NB4 (cell line): ENCODE results near the gene DEXI.
A peak's percentile ranks its signal among the peaks of the same experiment; 100 is the strongest.
"Not testable (repeated sequence)": the region's sequence is repeated elsewhere in the genome, so short reads cannot be mapped to it uniquely, and the experiment has no call there.

Experiments used
- DNase-seq: peaks from one replicate; pipeline ENCODE4 v3.0.0; 2010; ENCODE audit warnings: low read depth
- H3K4me3 ChIP-seq: one replicate; pipeline ENCODE4 v1.5.1; 2011; ENCODE audit warnings: mild to moderate bottlenecking, low read depth, low read length, moderate library complexity
- MYC ChIP-seq: IDR thresholded peaks from 2 replicates; pipeline ENCODE4 v1.6.1; 2011; ENCODE audit warnings: low read depth, low read length
- POLR2A ChIP-seq: IDR thresholded peaks from 2 replicates; pipeline ENCODE4 v1.6.1; 2011; ENCODE audit warnings: mild to moderate bottlenecking; ENCODE audit not compliant: insufficient read length; ENCODE audit errors: extremely low read depth
- TF ChIP-seq, protein P1 (sequence below): IDR thresholded peaks from one replicate; pipeline ENCODE4 v1.5.1; 2012; ENCODE audit warnings: low read depth, low read length
- TF ChIP-seq, protein P2 (sequence below): IDR thresholded peaks from 2 replicates; pipeline ENCODE4 v1.6.1; 2011; ENCODE audit warnings: low read depth, low read length

DEXI gene

DNA sequence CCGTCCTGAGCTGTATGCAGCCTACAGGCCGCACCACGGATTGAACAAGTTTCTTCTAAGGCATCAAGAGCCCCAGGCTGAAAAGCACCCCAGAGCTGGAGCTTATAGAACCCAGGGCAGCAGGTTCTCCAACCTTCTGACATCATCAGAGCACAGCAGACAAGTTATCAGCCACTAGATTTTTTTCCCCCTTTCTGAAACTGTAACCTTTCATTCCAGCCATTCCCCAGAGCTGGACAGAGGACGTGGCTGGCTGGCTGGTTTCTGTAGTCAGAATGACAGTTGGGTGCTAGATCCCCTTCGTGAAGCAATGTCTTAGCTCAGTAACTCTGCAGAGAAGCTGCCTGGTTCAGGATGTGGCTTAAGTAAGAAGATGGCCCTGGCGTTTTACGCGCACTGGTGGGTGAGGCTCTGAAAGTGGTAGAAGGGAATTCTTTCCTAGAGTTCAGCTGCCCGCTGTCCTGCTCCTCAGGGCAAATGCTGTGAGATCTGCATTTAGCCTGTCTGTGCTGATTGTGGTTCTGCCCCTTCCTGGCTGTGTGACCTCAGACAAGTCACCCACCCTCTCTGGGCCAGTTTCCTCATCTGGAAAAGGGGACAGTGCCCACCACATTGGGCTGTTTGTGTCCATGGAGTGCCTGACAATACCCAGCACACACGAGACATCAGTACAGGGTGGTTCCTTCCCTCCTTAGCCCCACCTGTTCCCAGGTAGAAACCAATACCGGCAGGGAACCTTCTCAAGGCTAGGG is 9.1 kb downstream of the DEXI start:
- TF ChIP-seq POLR2A (no peak), MYC (no peak)
- TF ChIP-seq, protein P1, sequence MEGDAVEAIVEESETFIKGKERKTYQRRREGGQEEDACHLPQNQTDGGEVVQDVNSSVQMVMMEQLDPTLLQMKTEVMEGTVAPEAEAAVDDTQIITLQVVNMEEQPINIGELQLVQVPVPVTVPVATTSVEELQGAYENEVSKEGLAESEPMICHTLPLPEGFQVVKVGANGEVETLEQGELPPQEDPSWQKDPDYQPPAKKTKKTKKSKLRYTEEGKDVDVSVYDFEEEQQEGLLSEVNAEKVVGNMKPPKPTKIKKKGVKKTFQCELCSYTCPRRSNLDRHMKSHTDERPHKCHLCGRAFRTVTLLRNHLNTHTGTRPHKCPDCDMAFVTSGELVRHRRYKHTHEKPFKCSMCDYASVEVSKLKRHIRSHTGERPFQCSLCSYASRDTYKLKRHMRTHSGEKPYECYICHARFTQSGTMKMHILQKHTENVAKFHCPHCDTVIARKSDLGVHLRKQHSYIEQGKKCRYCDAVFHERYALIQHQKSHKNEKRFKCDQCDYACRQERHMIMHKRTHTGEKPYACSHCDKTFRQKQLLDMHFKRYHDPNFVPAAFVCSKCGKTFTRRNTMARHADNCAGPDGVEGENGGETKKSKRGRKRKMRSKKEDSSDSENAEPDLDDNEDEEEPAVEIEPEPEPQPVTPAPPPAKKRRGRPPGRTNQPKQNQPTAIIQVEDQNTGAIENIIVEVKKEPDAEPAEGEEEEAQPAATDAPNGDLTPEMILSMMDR: no peak
- TF ChIP-seq, protein P2, sequence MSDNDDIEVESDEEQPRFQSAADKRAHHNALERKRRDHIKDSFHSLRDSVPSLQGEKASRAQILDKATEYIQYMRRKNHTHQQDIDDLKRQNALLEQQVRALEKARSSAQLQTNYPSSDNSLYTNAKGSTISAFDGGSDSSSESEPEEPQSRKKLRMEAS: no peak

DNA sequence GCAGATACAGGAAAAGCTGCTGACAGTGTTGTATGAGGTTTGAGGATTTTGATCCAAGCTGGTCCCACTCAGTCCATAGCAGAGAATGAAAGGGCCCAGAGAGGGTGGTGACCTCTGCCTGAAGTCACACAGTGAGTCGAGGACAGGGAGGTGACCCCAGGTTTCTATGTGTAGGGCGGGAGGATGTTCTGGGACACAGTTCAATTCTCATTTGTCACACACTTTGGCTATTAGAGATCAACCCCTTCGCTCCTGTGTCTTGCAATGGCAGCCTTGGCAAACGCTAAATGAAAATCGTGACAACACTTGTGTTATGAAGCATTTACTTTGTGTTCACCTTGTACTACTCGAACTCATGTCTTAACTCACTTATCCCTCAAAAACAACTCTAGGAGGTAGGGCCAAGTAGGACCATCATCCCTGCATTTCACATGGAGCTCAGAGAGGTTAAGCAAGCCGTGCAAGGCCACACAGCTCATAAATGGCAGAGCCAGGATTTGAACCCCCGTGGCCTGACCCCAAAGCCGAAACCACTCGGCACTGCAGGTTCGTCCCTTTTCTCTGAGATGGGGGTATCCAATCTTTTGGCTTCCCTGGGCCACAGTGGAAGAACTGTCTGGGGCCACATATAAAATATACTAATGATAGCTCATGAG is 10.2 kb downstream of the DEXI start:
- no peak for DNase-seq
- TF ChIP-seq MYC: no peak
- TF ChIP-seq, protein P1: no peak
- no peak for TF ChIP-seq POLR2A
- TF ChIP-seq, protein P2: no peak
- no peak overlapping the region for H3K4me3 ChIP-seq

More for the DNA sequence above, 9.1 kb downstream of the DEXI start:
- peak; percentile 36 for DNase-seq
- H3K4me3 ChIP-seq: no peak overlapping the region

DNA sequence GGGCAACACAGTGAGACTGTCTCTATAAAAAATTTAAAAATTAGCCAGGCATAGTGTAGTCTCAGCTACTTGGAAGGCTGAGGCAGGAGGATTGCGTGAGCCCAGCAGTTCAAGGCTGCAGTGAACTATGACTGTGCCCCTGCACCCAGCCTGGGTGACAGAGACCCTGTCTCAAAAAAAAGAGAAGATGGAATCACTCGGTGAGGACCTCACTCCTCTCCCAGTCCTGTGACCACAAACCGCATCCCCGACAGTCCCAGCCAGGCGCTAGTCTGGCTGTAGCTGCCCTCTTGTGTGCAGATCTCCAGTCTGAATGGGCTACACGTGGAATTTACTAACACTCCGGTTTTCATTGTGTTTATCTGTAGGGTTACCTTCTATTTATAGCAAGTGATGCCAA is 11.1 kb downstream of the DEXI start:
- TF ChIP-seq, protein P1: no peak
- TF ChIP-seq MYC: no peak
- TF ChIP-seq, protein P2: no peak
- no peak overlapping the region for H3K4me3 ChIP-seq
- DNase-seq: no peak

DNA sequence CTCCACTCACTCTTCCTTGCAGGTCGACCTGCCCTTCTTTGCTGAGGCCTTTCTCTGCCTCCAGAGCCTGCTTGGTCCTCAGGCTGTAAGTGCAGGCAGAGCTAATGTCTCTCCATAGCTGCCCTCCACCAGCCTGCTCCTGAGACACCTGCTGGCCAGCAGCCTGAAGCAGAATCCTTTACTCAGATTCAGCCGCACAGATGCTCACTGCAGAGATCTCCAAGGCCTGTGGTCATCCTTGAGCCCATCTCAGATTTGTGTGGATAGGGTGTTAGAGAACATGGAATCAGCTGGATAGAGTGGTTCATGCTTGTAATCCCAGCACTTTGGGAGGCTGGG is 11.5 kb downstream of the DEXI start:
- TF ChIP-seq POLR2A: no peak
- TF ChIP-seq, protein P1: no peak
- TF ChIP-seq, protein P2: no peak
- no peak for TF ChIP-seq MYC
- no peak overlapping the region for H3K4me3 ChIP-seq
- DNase-seq: no peak

DNA sequence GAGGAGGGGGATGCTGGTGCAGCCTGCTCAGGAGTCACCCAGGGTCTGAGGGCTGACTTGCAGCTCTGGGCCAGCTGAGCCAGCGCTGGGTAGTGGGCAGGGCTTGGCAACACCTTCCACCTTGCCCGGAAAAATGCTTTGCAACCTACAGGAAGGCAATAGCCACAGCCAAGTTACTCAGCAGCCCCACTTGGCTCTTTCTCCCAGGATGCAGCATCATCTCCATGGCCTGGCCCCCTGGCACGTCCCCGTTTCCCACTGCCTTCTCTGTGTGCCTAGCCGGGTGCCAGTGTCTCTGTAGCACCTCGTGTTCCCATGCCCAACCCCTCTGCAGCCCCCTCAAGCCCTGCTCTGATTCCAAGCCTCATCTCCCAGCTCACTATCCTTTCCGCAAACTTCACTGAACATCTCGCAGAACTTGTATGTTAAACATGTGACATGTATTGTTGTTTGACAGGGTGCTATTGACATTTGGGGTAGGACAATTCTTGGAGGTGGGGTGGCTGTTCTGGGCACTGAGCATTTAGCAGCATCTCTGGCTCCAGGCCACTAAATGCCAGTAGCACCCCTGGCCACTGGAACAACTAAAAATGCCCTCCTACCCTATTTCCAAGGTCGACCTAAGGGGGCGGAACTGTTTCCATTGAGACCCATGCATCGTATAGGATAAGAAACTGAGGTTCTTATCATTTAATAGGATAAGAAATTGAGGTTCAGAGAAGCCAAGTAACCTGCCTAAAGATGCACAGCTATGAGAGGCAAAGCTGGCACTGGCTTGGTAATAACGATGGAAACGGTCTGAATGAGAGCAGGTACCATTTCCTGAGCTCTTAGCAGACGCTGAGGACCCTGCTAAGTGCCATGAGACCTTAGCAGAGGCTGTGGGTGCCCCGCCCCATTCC is 12.2 kb downstream of the DEXI start:
- TF ChIP-seq, protein P1: no peak
- TF ChIP-seq POLR2A (no peak), MYC (no peak)
- TF ChIP-seq, protein P2: no peak
- no peak overlapping the region for H3K4me3 ChIP-seq
- DNase-seq: no peak

DNA sequence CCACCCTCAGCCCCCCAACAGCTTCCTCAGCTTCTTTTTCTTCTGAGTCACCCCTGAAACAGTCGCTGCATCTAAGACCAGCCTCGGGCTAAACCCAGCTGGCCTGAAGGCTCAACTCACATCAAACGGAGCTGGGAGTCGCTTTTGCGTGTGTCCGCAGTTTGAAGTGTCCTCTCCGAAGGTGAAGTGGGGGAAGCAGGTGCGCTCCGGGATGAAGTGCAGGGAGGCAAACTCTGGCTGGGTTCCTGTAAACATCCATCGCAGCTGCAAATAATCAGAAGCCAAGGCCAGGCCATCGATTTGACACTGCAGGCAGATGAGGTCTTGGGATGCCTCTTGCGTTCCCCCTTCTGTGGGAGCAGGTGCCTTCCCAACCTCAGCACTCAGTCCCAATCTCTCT is 13.2 kb downstream of the DEXI start:
- not testable (repeated sequence) for DNase-seq, H3K4me3 ChIP-seq
